Measurements from ENCODE around the gene HSD17B12.

- TF ChIP-seq CTCF (IDR thresholded peaks at IDR 0.05): no peak
- TF ChIP-seq POLR2A (IDR thresholded peaks at IDR 0.05; ENCODE audit: low read depth): no peak
These were observed 7.9 kb downstream of the HSD17B12 start for GRCh38 chr11:43688394-43688793.
